GM21825 (cell line): Measurements from ENCODE around the gene SMURF1.
"Not testable (repeated sequence)": the region's sequence is repeated elsewhere in the genome, so short reads cannot be mapped to it uniquely, and the experiment has no call there.

Experiments used
- ATAC-seq: cut with Tn5 transposase; IDR thresholded peaks from one replicate; pipeline ENCODE4 v1.9.1; 2021; ENCODE audit warnings: mild to moderate bottlenecking, moderate library complexity; ENCODE audit not compliant: unreplicated experiment

SMURF1 gene

DNA sequence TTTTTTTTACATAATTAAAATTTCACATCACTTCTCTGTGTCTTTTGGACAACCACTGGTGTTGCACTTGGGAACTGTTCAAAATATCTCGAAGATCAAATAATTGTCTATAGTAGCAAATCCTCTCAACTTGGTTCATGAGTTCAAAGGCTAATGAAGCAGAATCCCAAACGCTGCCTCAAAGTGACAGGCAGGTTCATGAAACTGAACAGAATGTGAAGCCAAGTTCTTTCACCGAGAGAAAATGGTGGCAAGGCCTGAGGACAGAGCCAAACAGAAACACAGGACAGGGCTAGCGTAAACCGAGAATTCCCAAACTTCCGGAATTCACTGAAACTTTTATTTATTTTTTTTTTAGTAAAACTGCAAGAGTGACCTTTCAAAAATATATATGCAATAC is 21.1 kb downstream of the SMURF1 start:
- no peak for ATAC-seq

DNA sequence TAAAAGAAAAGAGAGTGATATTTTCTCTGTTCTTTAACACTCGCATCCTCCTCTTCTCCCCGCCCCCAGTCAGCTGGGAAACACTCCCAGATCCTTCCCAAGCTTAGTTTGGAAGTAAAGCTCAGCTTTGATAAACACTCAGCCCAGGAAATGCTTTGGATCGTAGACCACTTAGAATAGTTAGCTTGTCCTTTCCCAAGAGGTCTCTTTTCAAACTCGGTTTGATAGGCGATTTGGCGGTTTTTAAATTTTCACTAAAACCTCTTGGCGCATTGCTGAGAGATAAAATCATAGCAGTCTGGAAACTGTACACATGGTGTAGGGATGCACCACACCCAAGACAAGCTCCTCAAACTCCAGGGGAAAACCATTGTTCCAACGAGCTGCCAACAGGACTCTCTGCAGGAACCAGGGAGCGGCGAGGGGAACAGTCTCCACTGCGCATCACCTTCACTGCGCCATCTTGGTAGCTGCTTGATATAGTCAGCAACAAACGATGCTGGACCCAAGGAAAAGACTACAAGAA is 22.3 kb downstream of the SMURF1 start:
- no peak for ATAC-seq

DNA sequence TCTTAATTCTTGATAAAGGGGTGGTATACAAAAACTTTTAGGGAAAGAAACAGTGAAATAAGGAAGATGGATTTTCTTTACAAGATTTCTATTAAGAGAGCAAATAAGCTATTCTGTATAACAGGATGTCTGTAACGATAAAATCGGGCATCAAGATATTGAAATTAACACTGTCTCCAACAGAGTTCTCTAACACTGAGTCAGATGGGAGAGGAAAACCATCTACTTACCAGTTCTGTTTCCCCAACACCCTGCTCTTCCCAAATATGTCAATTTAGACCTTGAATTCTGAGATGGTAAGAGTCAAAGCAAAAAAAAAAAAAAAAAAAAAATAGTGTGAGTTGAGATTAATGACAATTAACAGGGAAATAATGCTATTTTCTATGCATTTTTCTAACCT is 23.0 kb downstream of the SMURF1 start:
- ATAC-seq, result no peak

DNA sequence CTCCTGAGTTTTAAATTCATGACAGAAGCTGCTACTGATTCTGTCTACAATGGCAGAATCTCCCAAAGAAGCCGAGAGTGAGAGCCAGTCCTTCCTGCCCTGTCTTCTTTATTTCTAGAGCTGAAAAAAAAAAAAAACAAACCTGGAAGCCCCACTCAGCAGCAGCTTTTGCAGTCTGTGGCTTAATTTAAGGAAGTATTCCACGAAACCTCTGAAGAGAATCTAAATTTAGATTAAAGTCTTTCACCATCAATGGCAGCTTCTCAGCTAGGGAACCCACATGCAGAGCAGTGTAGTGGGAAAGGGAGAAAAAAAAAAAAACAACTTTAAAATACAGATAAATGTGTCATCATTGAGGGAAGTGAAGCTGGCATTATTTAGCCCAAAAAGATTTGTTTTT is 23.4 kb downstream of the SMURF1 start:
- ATAC-seq, result no peak

DNA sequence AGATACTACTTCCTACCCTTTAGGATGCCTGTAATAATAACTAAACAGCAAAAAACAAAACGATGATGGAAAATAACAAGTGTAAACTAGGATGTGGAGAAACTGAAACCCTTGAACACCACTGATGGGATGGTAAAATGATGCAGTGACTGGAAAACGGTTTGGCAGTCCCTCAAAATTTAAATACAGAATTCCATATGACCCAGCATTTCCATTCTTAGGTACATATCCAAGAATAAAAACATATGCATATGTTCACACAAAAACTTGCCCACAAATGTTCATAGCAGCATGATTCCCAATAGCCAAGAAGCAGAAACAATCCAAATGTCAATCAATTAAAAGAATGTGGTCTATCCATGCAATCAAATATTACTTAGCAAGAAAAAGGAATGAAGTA is 25.8 kb downstream of the SMURF1 start:
- no peak for ATAC-seq

DNA sequence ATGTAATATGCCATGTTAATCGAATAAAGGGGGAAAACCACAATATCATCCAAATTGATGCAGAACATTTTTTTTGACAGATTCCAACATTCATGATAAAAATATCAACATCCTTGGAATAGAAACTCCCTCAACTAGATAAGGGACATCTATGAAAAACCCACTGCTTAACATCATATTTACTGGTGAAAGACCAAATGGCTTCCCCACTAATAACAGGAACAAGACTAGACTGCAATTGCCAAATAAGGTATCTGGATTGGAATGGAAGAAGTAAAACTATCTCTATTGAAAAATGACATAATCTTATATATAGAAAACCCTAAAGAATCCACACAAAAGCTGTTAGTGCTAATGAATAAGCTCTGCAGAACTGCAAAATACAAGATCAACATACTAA is 27.8 kb downstream of the SMURF1 start:
- no peak for ATAC-seq

DNA sequence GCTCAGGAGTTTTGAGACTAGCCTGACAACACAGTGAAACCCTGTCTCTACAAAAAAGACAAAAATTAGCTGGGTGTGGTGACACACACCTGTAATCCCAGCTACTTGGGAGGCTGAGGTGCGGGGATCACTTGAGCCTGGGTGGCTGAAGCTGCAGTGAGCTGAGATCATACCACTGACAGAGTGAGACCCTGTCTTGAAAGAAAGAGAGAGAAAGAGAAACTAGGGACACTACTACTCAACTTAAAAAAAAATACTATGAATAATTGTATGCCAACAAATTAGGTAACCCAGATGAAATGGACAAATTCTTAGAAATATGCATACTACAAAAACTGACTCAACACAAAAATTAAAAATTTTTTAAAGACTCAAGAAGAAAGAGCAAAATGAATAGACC is 28.5 kb downstream of the SMURF1 start:
- ATAC-seq, result no peak

DNA sequence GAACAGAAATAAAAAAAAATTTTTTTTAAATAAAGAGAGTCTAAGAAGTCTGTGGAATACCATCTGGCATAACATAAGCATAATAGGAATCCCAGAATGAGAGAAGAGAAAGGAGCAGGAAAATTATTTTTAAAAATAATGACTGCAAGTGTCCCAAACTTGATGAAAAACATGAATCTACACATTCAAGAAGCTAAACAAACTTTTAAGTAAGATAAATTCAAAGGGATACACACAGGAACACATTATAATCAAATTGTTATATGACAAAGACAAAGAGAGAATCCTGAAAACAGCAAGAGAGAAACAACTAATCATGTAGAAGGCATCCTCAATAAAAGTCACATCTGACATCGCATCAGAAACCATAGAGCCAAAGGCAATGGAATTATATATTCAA is 30.9 kb downstream of the SMURF1 start:
- no peak for ATAC-seq

DNA sequence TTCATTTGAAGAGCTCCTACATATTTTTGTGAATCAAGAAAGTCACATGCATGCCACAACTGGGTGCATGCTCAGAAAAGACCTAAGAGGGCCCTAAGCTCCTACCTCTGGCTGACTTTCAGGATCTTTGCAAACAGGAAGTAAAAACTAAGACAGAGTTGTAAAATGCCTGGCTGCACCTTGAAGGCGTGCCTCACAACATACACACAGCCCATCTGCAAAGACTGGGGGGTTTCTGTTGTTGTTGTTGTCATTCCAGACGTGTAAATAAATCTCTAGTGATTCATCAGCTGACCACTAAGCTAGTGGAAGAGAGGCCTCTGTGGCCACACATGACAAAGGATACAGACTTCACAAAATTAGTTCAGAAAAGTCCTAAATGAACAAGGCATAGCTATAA is 31.8 kb downstream of the SMURF1 start:
- ATAC-seq, result peak; percentile 91

DNA sequence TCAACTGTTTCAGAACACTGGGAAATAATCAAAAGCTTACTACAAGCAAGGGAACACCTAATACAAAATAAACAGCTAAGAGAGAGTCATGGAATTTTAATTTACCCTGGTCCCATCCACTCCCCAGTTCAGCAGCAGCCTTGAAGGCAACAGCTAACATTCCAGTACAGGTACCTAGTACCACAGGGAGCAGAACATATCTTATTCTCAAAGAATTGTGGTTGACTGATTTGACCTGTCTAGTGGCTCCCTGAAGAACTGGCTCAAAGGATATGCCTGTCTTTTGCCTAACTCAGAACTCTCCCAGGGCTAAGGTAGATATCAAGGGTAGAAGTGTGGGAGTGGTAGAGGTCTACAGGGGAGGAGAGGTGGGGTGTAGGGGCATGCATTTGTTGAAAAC is 32.3 kb downstream of the SMURF1 start:
- ATAC-seq, result peak; percentile 8

DNA sequence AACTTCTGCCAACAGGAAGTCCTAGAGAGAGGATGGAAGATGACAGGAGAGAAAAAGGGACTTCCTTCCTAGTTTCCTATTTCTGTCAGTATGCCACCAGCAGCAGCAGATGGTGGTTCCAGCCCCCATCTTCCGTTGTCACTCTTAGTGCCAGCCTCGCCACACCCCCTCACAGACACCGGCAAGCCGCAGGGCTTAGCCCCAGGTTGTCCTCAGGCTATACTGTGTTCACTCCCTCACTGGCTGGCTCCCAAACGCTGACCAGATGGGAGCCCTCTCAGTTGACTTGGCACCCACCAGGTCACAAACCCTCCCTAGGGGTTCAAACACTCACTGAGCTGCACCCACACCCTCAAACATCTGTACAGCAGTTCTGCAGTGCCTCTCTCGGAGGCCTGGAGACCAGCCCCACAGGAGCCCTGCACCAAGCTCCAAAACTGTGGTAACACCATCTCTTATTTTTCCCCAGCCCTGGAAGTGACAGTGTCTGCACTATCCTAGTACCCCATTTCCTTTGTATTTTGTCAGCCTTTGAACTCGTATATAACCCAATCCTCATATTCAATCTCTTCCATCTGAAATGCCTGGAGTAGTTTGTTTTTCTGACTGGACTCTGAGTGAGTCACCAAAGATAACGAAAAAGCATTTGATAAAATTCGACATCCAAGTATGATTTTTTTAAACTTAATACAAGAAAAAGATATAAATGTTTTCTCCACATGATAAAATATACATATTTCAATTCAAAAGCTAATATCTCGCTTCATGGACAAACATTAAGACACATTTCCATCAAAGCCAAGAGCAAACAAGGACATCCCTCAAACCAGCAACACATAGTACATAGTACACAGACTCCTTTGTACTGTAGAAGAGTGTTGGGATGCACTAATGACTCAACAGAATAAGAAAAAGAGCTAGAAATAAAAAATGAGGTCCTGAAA is 34.5 kb downstream of the SMURF1 start:
- ATAC-seq, result no peak

DNA sequence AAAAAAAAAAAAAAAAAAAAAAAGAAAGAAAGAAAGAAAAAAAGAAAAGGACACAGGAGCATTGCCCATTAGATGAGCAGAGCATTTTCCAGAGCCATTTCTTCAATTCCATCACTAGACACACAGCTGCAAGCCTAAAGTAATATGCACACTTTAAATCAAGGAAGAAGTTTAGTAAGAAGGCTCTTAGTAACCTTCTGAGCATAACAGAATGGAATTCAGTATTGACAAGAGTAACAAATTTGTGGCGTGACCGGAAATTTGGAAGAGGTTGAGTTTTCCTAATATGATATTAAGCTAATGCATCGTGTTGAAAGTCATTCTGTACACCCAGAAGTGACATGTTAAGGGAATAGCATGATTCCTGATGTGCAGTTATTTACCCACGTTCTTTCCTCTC is 35.3 kb downstream of the SMURF1 start:
- no peak for ATAC-seq

DNA sequence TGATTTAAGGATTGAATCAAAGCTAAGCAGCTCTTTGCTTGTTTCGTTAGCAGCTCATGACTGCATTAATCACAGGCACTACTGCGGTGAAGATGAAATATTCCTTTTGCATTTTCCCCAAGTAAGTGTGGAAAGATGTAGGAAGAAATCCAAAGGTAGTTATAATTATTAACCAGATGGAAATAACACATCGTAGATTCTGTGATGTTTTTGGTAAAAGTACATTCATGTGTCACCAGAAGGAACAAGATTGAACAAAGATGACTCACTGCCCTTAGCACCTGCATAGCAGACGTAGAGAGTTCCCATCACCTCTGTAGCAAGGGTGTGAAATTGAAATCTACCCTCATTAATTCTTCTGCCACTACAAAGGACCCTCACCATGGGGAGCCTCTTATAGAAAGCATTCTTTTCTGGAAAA is 37.1 kb downstream of the SMURF1 start:
- no peak for ATAC-seq

DNA sequence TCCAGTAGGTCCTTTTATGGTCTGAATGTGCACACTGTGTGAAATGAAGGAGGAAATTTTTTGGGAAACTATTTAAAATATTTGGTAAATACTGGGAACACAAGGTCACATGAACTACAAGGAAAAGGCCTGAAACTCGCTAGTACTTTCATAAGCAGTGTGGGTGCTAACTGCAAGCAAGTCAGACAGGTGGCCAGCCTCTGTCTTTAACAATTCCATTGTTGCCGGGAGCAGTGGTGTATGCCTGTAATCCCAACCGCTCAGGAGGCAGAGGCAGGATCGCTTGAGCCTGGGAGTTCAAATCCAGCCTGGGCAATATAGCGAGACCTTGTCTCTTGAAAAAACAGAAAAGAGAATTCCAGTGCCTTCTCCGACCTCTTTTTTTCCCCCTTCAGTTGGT is 37.5 kb downstream of the SMURF1 start:
- no peak for ATAC-seq

DNA sequence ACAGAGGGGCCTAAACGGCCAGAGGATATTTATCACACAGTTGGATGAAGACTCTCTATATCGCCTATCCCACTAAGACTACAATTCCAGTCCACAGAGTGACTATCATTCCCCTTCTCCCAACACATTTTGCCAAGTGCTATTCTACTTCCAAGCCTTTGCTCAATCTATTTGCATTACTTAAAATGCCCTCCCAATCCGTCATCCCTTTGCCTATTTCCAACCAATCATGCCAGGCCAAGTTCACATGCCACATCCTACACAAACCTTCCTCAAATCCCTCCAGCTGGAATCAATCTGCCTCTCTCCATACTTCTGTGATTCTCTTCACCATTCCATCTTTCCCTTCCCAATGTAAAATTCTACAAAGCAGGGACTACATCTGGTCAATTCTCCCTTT is 38.2 kb downstream of the SMURF1 start:
- no peak for ATAC-seq

DNA sequence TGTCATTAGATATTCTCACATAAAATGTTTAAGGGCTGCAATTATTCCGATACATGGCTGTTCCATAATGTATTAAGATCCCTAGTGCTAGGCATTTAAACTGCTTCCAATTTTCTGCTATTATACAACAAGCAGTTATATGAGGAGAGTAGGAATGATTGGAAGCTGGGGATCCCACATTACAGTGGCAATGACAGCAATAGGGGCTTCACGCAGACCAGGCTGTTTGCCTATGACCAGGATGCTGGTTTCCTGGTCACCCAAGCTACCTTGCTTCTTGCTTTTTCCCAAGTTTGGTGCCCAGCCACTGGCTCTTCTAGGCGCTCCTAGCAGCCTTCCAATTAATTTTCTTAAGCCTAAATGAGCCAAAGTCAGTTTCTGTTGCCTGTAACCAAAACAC is 39.3 kb downstream of the SMURF1 start:
- no peak for ATAC-seq

DNA sequence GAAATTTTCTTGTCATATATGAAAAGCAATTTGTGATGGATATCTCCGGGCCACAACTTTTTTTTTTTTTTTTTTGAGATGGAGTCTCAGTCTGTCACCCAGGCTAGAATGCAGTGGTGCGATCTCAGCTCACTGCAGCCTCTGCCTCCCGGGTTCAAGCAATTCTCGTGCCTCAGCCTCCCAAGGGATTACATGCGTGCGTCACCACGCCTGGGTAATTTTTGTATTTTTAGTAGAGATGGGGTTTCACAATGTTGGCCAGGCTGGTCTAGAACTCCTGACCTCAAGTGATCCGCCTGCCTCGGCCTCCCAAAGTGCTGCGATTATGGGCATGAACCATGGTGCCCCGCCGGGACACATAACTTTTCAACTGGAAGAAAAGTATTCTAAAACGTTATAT is 40.1 kb downstream of the SMURF1 start:
- ATAC-seq, result not testable (repeated sequence)

DNA sequence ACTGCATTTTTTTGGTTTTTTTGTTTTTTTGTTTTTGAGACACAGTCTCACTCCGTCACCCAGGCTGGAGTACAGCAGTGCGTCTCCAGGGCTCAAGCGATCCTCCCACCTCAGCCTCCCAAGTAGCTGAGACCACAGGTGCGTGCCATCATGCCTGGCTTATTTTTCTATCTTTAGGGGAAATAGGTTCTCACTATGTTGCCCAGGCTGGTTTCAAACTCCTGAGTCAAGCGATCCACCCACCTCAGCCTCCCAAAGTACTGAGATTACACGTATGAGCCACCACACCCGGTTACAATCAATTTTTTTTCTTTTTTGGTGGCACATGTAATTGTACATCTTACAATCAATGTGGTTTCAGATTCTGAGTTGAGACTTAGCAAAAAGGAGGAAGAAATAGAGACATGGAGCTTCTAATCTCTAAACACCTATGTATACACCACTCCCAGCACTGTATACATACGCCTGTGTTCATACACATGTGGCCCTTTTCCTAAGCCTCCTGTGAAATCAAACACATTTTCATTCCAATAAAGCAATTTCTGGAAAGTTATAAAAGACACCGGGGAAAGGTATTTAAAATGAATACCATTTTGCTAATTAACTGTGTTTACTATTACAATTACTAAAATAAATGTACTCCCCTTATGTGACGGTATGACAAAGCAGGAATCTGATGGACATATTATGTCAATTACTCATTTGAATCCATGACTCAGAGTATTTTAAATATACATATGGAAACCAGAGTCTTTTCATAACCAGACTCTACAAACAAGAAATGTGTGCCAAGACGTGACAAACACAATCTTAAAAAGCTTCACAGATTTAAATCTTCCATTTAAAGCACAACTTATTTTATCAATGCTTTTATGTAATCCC is 40.9 kb downstream of the SMURF1 start:
- ATAC-seq, result no peak

DNA sequence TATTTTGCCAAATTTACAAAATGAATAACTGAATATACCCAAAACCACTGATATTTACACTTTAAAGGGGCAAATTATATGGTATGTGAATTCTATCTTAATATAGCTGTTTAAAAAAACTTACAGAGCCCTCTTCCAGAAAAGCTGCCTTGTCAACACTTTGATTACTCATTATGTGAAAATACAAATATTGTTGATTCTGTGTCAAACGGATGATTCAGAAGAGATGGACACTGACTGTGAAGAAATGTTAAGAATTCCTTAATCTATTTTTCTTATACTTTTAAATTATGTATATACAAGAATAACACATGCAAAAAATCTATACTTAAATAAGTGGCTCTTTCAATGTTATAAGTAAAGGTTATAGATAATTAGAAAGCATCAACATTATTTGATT is 41.5 kb downstream of the SMURF1 start:
- ATAC-seq, result no peak

DNA sequence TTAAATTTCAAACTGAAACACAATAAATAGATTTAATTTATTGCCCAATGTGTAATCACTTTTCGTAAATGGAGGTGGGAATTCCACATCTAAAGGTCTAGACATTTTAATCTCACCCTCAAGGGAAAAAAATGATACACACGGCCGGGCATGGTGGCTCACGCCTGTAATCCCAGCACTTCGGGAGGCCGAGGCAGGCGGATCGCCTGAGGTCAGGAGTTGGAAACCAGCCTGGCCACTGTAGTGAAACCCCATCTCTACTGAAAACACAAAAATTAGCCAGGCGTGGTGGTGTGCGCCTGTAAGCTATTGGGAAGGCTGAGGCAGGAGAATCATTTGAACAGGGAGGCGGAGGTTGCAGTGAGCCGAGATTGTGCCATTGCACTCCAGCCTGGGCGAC is 42.4 kb downstream of the SMURF1 start:
- not testable (repeated sequence) for ATAC-seq

DNA sequence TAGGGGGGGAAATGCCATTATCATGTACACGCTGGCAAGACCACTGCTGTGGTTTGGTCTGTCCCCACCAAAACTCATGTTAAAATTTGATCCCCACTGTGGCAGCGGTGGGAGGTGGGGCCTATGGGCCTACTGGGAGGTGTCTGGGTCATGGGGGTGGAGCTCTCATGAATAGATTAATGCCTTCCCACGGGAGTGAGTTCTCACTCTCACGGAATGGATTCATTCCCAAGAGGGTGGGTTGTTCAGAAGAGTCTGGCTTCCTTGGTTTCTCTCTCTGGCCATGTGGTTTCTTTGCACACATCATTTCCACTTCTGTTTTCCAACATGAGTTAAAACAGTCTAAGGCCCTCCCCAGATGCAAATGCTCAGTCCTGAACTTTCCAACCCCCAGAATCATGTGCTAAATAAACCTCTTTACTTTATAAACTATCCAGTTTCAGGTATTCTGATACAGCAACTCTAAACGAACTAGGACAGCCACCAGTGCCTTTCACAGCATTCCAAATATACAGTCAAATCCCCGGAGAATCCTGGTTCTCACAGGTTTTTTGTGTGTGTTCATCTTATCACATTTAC is 44.3 kb downstream of the SMURF1 start:
- ATAC-seq, result no peak
